ENCODE data around the gene PARD6B. TPM values are rescaled to one million over a fixed set of nuclear protein-coding genes. Genes with fewer than 3 reads are reported as not detected.

The PARD6B gene
- total and polyA plus RNA-seq, 8 donors: 3.2 to 69.5 (median 10.6) TPM

GRCh38 chr20:50726955-50727791, 4.2 kb upstream of the PARD6B start:
- TF ChIP-seq CTCF (IDR thresholded peaks at IDR 0.05): no peak
- TF ChIP-seq EP300 (IDR thresholded peaks at IDR 0.05): no peak
- no peak for TF ChIP-seq POLR2AphosphoS5 (IDR thresholded peaks at IDR 0.05)
- no peak for TF ChIP-seq POLR2A (IDR thresholded peaks at IDR 0.05)
- peaks cover 36 to 78% (median 50%) of the 10 kb centered on the region in 4 donors for H3K4me1 ChIP-seq
- no peak for DNase-seq
- no peaks in the 10 kb centered on the region for H3K27me3 ChIP-seq
- WGBS, 5 donors: 62 to 75% (median 70%) methylated on average over 4 of the region's 4 CpGs
- H3K4me3 ChIP-seq: no peak overlapping the region
- H3K27ac ChIP-seq: peak overlapping the region in 4 of 5 donors; percentile 89 to 96 (median 94)
- H3K9me3 ChIP-seq: no peaks in the 10 kb centered on the region
- intact Hi-C loops (cut with DNase I; ENCODE audit: low total_unique reads): no loop called here
- H3K36me3 ChIP-seq: no peaks in the 10 kb centered on the region

- Histone ChIP-seq H3K4me1 (peaks cover 36 to 83% (median 53%) of the 10 kb centered on the region in 4 donors), H3K36me3 (no peaks in the 10 kb centered on the region), H3K9me3 (no peaks in the 10 kb centered on the region), H3K27ac (peak overlapping the region; percentile 84 to 96 (median 94)), H3K27me3 (no peaks in the 10 kb centered on the region), H3K4me3 (no peak overlapping the region)
- TF ChIP-seq POLR2AphosphoS5 (IDR thresholded peaks at IDR 0.05) (no peak), POLR2A (IDR thresholded peaks at IDR 0.05) (no peak), EP300 (IDR thresholded peaks at IDR 0.05) (no peak), CTCF (IDR thresholded peaks at IDR 0.05) (no peak)
- 22 to 41% (median 29%) methylated on average over 8 of the region's 8 CpGs for WGBS, 5 donors
- intact Hi-C loops (cut with DNase I; ENCODE audit: low total_unique reads): no loop called here
- DNase-seq: peak in 1 of 2 donors; percentile 61
These were observed 3.4 kb upstream of the PARD6B start for GRCh38 chr20:50727792-50728485.

GRCh38 chr20:50728486-50728980, 2.8 kb upstream of the PARD6B start:
- H3K4me1 ChIP-seq: peaks cover 36 to 83% (median 56%) of the 10 kb centered on the region in 4 donors
- WGBS, 5 donors: 61 to 70% (median 63%) methylated on average over 4 of the region's 4 CpGs
- H3K27ac ChIP-seq: peak overlapping the region; percentile 55 to 96 (median 94)
- H3K9me3 ChIP-seq: no peaks in the 10 kb centered on the region
- TF ChIP-seq POLR2A (IDR thresholded peaks at IDR 0.05) (no peak), CTCF (IDR thresholded peaks at IDR 0.05) (no peak), EP300 (IDR thresholded peaks at IDR 0.05) (no peak), POLR2AphosphoS5 (IDR thresholded peaks at IDR 0.05) (no peak)
- H3K4me3 ChIP-seq: no peak overlapping the region
- DNase-seq: no peak
- no peaks in the 10 kb centered on the region for H3K36me3 ChIP-seq
- intact Hi-C loops (cut with DNase I; ENCODE audit: low total_unique reads): no loop called here
- no peaks in the 10 kb centered on the region for H3K27me3 ChIP-seq
